Measurements from ENCODE around the gene NCAPD2.
A peak's percentile ranks its signal among the peaks of the same experiment; 100 is the strongest.
"Not testable (repeated sequence)": the region's sequence is repeated elsewhere in the genome, so short reads cannot be mapped to it uniquely, and the experiment has no call there.

The NCAPD2 gene

GRCh38 chr12:6554168-6555017, 60.5 kb downstream of the NCAPD2 start:
- peak; percentile 24 for TF ChIP-seq CTCF (IDR thresholded peaks at IDR 0.05)
- Histone ChIP-seq H3K27ac (peak overlapping the region; percentile 83 to 91), H3K4me3 (peak overlapping the region; percentile 96)
- no peak for DNase-seq (ENCODE audit: low spot score)

- no peak for TF ChIP-seq CTCF (IDR thresholded peaks at IDR 0.05)
- H3K27ac ChIP-seq = peak overlapping the region; percentile 83 to 91
- H3K4me3 ChIP-seq = peak overlapping the region; percentile 96
- no peak for DNase-seq (ENCODE audit: low spot score)
Observed at GRCh38 chr12:6555018-6555691, 61.3 kb downstream of the NCAPD2 start.

GRCh38 chr12:6556496-6556817, 62.6 kb downstream of the NCAPD2 start:
- DNase-seq (ENCODE audit: low spot score) = not testable (repeated sequence)
- Histone ChIP-seq H3K27ac (peak overlapping the region; percentile 83 to 91), H3K4me3 (peak overlapping the region; percentile 96)

GRCh38 chr12:6556857-6557256, 63.0 kb downstream of the NCAPD2 start:
- H3K4me3 ChIP-seq = no peak overlapping the region
- peak overlapping the region; percentile 83 to 91 for H3K27ac ChIP-seq
- no peak for TF ChIP-seq CTCF (IDR thresholded peaks at IDR 0.05)
- DNase-seq (ENCODE audit: low spot score) = no peak

- not testable (repeated sequence) for DNase-seq (ENCODE audit: low spot score); H3K4me3 ChIP-seq
- peak overlapping the region in 1 of 2 donors; percentile 30 for H3K27ac ChIP-seq
Observed at GRCh38 chr12:6558014-6558760, 64.3 kb downstream of the NCAPD2 start.

GRCh38 chr12:6559500-6559899, 65.6 kb downstream of the NCAPD2 start:
- no peak for DNase-seq (ENCODE audit: low spot score)
- H3K27ac ChIP-seq = no peak overlapping the region
- H3K4me3 ChIP-seq = no peak overlapping the region
- TF ChIP-seq CTCF (IDR thresholded peaks at IDR 0.05) = no peak

- no peak overlapping the region for H3K4me3 ChIP-seq
- TF ChIP-seq CTCF (IDR thresholded peaks at IDR 0.05) = no peak
- no peak overlapping the region for H3K27ac ChIP-seq
- no peak for DNase-seq (ENCODE audit: low spot score)
Observed at GRCh38 chr12:6560501-6561205, 66.8 kb downstream of the NCAPD2 start.
